H9 (cell line): Measurements from ENCODE around the gene CBFA2T2. TPM values are rescaled to one million over a fixed set of nuclear protein-coding genes. Genes with fewer than 3 reads are reported as not detected.
A peak's percentile ranks its signal among the peaks of the same experiment; 100 is the strongest.

Source experiments
- DNase-seq: peaks from one replicate; pipeline ENCODE4 v3.0.0-alpha.2; 2017
- H2AFZ ChIP-seq: one replicate; pipeline ENCODE4 v1.6.1; 2013; ENCODE audit warnings: mild to moderate bottlenecking, low read length, control low read depth, moderate library complexity
- H2AK5ac ChIP-seq: 2 replicates; pipeline ENCODE4 v1.6.1; 2013; ENCODE audit warnings: low read length, control low read depth, mixed read lengths; ENCODE audit not compliant: insufficient read length
- H2BK120ac ChIP-seq: one replicate; pipeline ENCODE4 v1.6.1; 2013; ENCODE audit warnings: low read depth, mild to moderate bottlenecking, low read length, control low read depth, inconsistent platforms; ENCODE audit not compliant: poor library complexity, severe bottlenecking
- H2BK12ac ChIP-seq: 2 replicates; pipeline ENCODE4 v1.6.1; 2013; ENCODE audit warnings: low read length, control low read depth, mixed read lengths, low read depth; ENCODE audit not compliant: insufficient read length
- H2BK15ac ChIP-seq: 2 replicates; pipeline ENCODE4 v1.6.1; 2013; ENCODE audit warnings: low read depth, low read length, control low read depth
- H2BK20ac ChIP-seq: one replicate; pipeline ENCODE4 v1.6.1; 2013; ENCODE audit warnings: low read depth, mild to moderate bottlenecking, low read length, control low read depth, inconsistent platforms; ENCODE audit not compliant: poor library complexity, severe bottlenecking
- H2BK5ac ChIP-seq: 2 replicates; pipeline ENCODE4 v1.6.1; 2013; ENCODE audit warnings: low read length, control low read depth, mixed read lengths; ENCODE audit not compliant: insufficient read length
- H3K14ac ChIP-seq: 2 replicates; pipeline ENCODE4 v1.6.1; 2013; ENCODE audit warnings: low read length, control low read depth; ENCODE audit not compliant: insufficient read depth
- H3K18ac ChIP-seq: 2 replicates; pipeline ENCODE4 v1.6.1; 2013; ENCODE audit warnings: low read depth, mild to moderate bottlenecking, mixed read lengths, low read length, control low read depth; ENCODE audit not compliant: insufficient read length
- H3K23ac ChIP-seq: 2 replicates; pipeline ENCODE4 v1.6.1; 2013; ENCODE audit warnings: low read length, control low read depth, mixed read lengths, low read depth; ENCODE audit not compliant: insufficient read length
- H3K23me2 ChIP-seq: 2 replicates; pipeline ENCODE4 v1.6.1; 2013; ENCODE audit warnings: low read depth, mild to moderate bottlenecking, mixed read lengths, low read length, control low read depth; ENCODE audit not compliant: insufficient read length, poor library complexity, severe bottlenecking
- H3K27ac ChIP-seq: 2 replicates; pipeline ENCODE4 v1.5.1; 2013; ENCODE audit warnings: low read length, control low read depth, mixed read lengths, low read depth; ENCODE audit not compliant: insufficient read length
- H3K27me3 ChIP-seq: 2 replicates; pipeline ENCODE4 v1.6.1; 2013; ENCODE audit warnings: low read length, control low read depth, inconsistent platforms; ENCODE audit not compliant: insufficient read depth
- H3K4ac ChIP-seq: 2 replicates; pipeline ENCODE4 v1.6.1; 2013; ENCODE audit warnings: low read depth, mild to moderate bottlenecking, control low read depth, inconsistent platforms, low read length, moderate library complexity
- H3K4me1 ChIP-seq: 2 replicates; pipeline ENCODE4 v1.6.1; 2013; ENCODE audit warnings: low read length, control low read depth, inconsistent platforms; ENCODE audit not compliant: insufficient read depth
- H3K4me2 ChIP-seq: 2 replicates; pipeline ENCODE4 v1.6.1; 2013; ENCODE audit warnings: low read length, control low read depth, mixed read lengths; ENCODE audit not compliant: insufficient read length, insufficient read depth
- H3K56ac ChIP-seq: 2 replicates; pipeline ENCODE4 v1.6.1; 2013; ENCODE audit warnings: low read depth, mild to moderate bottlenecking, mixed read lengths, low read length, control low read depth; ENCODE audit not compliant: insufficient read length
- H3K79me1 ChIP-seq: 2 replicates; pipeline ENCODE4 v1.6.1; 2013; ENCODE audit warnings: low read depth, mild to moderate bottlenecking, moderate library complexity, low read length, control low read depth, inconsistent platforms; ENCODE audit not compliant: insufficient read depth, poor library complexity, severe bottlenecking
- H3K79me2 ChIP-seq: 2 replicates; pipeline ENCODE4 v1.6.1; 2013; ENCODE audit warnings: low read length, control low read depth, inconsistent platforms; ENCODE audit not compliant: insufficient read depth
- H3K9ac ChIP-seq: 2 replicates; pipeline ENCODE4 v1.6.1; 2013; ENCODE audit warnings: low read length, control low read depth, mixed read lengths; ENCODE audit not compliant: insufficient read length; ENCODE audit errors: extremely low read depth
- H3K9me3 ChIP-seq: one replicate; pipeline ENCODE4 v1.6.1; 2013; ENCODE audit warnings: low read depth, low read length, inconsistent platforms; ENCODE audit not compliant: control insufficient read depth
- H3T11ph ChIP-seq: one replicate; pipeline ENCODE4 v1.6.1; 2013; ENCODE audit warnings: mild to moderate bottlenecking, low read length, control low read depth, inconsistent platforms
- H4K20me1 ChIP-seq: one replicate; pipeline ENCODE4 v1.6.1; 2013; ENCODE audit not compliant: control insufficient read depth, insufficient read length, insufficient read depth
- H4K5ac ChIP-seq: 2 replicates; pipeline ENCODE4 v1.6.1; 2013; ENCODE audit warnings: low read depth, mild to moderate bottlenecking, mixed read lengths, low read length, control low read depth; ENCODE audit not compliant: insufficient read length
- H4K8ac ChIP-seq: replicated peaks from 2 replicates; pipeline ENCODE4 v1.6.1; 2013; ENCODE audit warnings: low read length, control low read depth, mixed read lengths, low read depth; ENCODE audit not compliant: insufficient read length
- H4K91ac ChIP-seq: 2 replicates; pipeline ENCODE4 v1.6.1; 2013; ENCODE audit warnings: low read depth, mild to moderate bottlenecking, moderate library complexity, mixed read lengths, low read length, control low read depth; ENCODE audit not compliant: insufficient read length
- H3K27ac Mint-ChIP-seq, 3 experiments: 2 replicates in 2 of 3; 3 replicates in 1 of 3; pipeline ENCODE4 v1.8.0; 2020 to 2021; ENCODE audit warnings: mixed read lengths in 3 of 3, mild to moderate bottlenecking in 1 of 3, moderate library complexity in 1 of 3
- H3K27me3 Mint-ChIP-seq: 2 replicates; pipeline ENCODE4 v1.8.0; 2021; ENCODE audit warnings: low read depth, mild to moderate bottlenecking, moderate library complexity, mixed read lengths
- H3K36me3 Mint-ChIP-seq, 3 experiments: 2 replicates in 2 of 3; 3 replicates in 1 of 3; pipeline ENCODE4 v1.8.0; 2020 to 2021; ENCODE audit warnings: low read depth in 3 of 3, mixed read lengths in 3 of 3; ENCODE audit not compliant: insufficient read depth in 1 of 3
- H3K4me1 Mint-ChIP-seq, 2 experiments: 2 replicates each; pipeline ENCODE4 v1.8.0; 2020; ENCODE audit warnings: mixed read lengths in 2 of 2
- H3K4me3 Mint-ChIP-seq, 2 experiments: 2 replicates in 1 of 2; 3 replicates in 1 of 2; pipeline ENCODE4 v1.8.0; 2020 to 2021; ENCODE audit warnings: mild to moderate bottlenecking in 2 of 2, mixed read lengths in 2 of 2, moderate library complexity in 1 of 2
- H3K9me3 Mint-ChIP-seq, 2 experiments: 2 replicates in 1 of 2; 3 replicates in 1 of 2; pipeline ENCODE4 v1.8.0; 2020; ENCODE audit warnings: mild to moderate bottlenecking in 2 of 2, mixed read lengths in 2 of 2, moderate library complexity in 1 of 2
- WGBS: extraction: QIAGEN DNeasy Blood & Tissue Kit; methylation state at CpG from one replicate; pipeline ENCODE4 v1.1.7; 2013; ENCODE audit warnings: missing lambda C conversion rate, low lambda C conversion rate, mixed read lengths; ENCODE audit not compliant: insufficient read length; ENCODE audit errors: extremely low coverage; 5-methylcytosine and 5-hydroxymethylcytosine counted together
- total RNA-seq: library from RNA; stranded (reverse); gene quantifications from 2 replicates; pipeline ENCODE4 v1.2.1, GENCODE V29; 2021
- TF ChIP-seq, protein P1 (sequence below): fragments of 200-600 bp; sonication (generic); conservative IDR thresholded peaks from 3 replicates; pipeline ENCODE4 v1.8.0; 2021; ENCODE audit warnings: antibody characterized with exemption, mild to moderate bottlenecking

The CBFA2T2 gene
- total RNA-seq, 1 experiment from 2014 or later, result 11.2 TPM

DNA sequence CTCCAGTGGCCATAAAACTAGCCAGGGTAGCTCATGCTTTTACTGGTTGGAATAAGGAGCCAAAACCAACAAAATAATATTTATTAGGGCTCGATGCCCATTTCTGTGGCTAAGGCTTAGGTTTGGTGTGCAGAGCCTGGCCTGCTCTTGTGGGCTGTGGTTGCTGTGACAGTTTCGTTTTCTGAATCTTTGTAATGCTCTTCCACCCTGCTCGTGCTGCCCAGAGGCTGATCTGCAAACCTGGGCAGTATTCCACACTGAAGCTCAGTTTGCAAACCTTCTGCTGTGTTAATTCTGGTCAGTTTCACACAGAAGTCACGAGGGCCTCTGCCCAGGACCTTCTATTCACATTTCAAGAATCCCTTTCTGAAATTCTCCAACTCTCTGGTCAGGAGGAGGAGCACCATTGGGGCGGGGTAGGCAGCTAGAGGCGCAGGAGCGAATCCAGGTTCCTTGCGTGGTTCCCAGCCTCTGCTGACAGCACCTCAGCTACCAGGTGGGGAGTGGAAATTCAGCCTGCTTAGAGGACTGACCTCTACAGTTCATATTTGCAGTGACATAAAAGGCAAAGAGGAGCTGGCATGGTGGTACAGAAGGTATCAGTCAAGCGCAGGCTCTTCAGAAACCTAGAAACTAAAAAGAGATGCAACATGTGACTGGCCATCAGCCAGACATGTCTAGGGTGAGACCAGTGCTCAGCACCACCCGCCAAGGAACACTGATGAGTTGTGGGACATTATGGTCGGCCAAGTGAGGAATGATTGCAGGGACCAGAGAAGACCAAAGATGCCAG, 157.9 kb downstream of the CBFA2T2 start:
- no peaks in the 10 kb centered on the region for H3K79me2 ChIP-seq
- no peaks in the 10 kb centered on the region for H3K27me3 ChIP-seq
- H3K4me1 Mint-ChIP-seq, result peaks cover 10 to 12% of the 10 kb centered on the region in 2 experiments
- no peak overlapping the region for H3K9ac ChIP-seq
- no peak overlapping the region for H4K8ac ChIP-seq
- no peaks in the 10 kb centered on the region for H3K9me3 Mint-ChIP-seq
- WGBS, result no CpG with 5 or more reads among the region's 11 CpGs
- H2BK120ac ChIP-seq, result no peak overlapping the region
- no peak overlapping the region for H3K4me2 ChIP-seq
- H2BK15ac ChIP-seq, result no peak overlapping the region
- DNase-seq, result no peak
- peak overlapping the region in 1 of 3 experiments; percentile 76; a peak in 2 of 7 replicates for H3K27ac Mint-ChIP-seq
- H2AFZ ChIP-seq, result no peak overlapping the region
- no peak overlapping the region for H2BK20ac ChIP-seq
- H3K27ac ChIP-seq, result no peak overlapping the region
- H3K4ac ChIP-seq, result no peak overlapping the region
- no peak overlapping the region for H4K91ac ChIP-seq
- H3K18ac ChIP-seq, result no peak overlapping the region
- H3K36me3 Mint-ChIP-seq, result peaks cover 13 to 33% (median 20%) of the 10 kb centered on the region in 3 experiments; a peak in 6 of 7 replicates
- H3K9me3 ChIP-seq, result no peaks in the 10 kb centered on the region
- no peak overlapping the region for H3K56ac ChIP-seq
- TF ChIP-seq, protein P1, sequence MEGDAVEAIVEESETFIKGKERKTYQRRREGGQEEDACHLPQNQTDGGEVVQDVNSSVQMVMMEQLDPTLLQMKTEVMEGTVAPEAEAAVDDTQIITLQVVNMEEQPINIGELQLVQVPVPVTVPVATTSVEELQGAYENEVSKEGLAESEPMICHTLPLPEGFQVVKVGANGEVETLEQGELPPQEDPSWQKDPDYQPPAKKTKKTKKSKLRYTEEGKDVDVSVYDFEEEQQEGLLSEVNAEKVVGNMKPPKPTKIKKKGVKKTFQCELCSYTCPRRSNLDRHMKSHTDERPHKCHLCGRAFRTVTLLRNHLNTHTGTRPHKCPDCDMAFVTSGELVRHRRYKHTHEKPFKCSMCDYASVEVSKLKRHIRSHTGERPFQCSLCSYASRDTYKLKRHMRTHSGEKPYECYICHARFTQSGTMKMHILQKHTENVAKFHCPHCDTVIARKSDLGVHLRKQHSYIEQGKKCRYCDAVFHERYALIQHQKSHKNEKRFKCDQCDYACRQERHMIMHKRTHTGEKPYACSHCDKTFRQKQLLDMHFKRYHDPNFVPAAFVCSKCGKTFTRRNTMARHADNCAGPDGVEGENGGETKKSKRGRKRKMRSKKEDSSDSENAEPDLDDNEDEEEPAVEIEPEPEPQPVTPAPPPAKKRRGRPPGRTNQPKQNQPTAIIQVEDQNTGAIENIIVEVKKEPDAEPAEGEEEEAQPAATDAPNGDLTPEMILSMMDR, result no peak
- no peaks in the 10 kb centered on the region for H3K4me1 ChIP-seq
- H2AK5ac ChIP-seq, result no peak overlapping the region
- H3K23ac ChIP-seq, result no peak overlapping the region
- H2BK5ac ChIP-seq, result no peak overlapping the region
- no peaks in the 10 kb centered on the region for H4K20me1 ChIP-seq
- no peak overlapping the region for H2BK12ac ChIP-seq
- H3K79me1 ChIP-seq, result no peaks in the 10 kb centered on the region
- no peak overlapping the region for H3K14ac ChIP-seq
- no peaks in the 10 kb centered on the region for H3K23me2 ChIP-seq
- H3K27me3 Mint-ChIP-seq, result no peaks in the 10 kb centered on the region; the same call in 1 of the 2 replicates
- no peak overlapping the region for H3K4me3 Mint-ChIP-seq
- H3T11ph ChIP-seq, result no peak overlapping the region
- H4K5ac ChIP-seq, result no peak overlapping the region
